Amniotic stem cell (primary cell): ENCODE measurements around the gene EFR3B.
"Not testable (repeated sequence)": the region's sequence is repeated elsewhere in the genome, so short reads cannot be mapped to it uniquely, and the experiment has no call there.

ENCODE experiments used
- DNase-seq: peaks from one replicate; lab custom pipeline; 2025; lab: John Stamatoyannopoulos, UW

The EFR3B gene

DNA sequence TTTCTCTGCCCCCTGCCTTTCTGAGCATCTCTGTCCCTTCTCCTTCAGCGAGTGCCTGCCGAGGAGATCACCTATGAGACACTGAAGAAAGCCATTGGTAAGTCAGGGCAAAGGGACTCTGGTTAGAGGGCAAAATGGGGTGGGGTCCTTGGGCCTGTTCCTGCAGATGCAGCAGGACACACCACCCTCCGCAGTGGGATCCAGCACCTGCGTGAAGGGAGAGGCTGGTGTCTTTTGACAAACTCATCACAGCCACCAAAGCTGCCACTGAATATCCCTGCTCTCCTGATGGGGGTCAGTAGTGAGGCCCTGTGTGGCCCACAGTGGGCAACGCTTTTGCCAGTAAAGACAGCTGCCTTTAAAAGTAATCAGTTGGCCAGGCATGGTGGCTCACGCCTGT, 107.8 kb downstream of the EFR3B start:
- DNase-seq = no peak

DNA sequence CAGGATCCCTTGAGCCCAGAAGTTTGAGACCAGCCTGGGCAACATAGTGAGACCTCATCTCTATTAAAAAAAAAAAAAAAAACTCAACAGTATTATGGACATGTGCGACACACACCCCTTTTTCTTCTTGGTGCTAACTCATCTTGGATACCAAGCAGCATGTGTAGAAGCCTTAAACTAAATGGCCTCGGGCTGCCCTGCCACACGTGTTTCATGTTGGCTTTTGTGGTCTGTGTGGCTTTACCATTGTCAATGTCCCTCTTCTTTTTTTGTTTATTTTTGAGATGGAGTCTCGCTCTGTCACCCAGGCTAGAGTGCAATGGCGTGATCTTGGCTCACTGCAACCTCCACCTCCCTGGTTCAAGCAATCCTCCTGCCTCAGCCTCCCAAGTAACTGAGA, 109.1 kb downstream of the EFR3B start:
- DNase-seq = not testable (repeated sequence)

DNA sequence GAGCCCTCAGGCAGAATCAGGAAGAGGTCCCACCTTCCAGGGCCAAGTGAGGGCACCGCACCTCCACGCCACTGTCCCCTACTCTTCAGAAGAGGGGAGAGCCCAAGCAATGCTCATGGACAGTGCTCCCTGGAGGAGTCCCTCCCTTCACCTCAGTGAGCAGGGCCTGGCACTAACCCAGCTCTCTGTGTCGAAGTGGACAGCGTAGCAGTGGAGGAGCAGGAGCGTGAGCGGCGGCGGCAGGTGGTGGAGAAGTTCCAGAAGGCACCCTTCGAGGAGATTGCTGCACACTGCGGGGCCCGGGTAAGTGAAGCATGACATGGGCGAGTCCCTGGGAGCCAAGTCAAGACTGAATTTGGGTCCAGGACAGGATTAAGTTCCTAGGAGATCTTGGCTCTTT, 109.8 kb downstream of the EFR3B start:
- no peak for DNase-seq

DNA sequence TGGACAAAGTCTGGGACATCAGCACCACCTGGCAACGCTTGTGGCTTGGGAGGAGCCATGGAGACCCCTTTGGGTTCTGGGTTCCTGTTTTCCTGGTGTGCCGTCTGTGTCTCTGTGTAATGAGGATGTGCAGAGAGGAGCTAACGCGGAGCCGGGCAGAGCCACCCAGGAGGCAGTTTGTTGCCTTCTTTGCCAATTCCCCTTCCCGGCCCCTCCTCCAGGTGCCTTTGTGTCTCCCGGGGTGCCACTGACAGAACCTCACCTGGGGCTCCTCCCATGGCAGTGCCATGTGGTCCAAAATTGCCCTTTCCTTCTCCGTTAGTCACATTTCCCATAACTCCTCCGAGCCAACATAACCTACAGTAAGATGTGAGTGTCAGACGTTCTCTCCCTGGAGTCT, 113.5 kb downstream of the EFR3B start:
- no peak for DNase-seq

DNA sequence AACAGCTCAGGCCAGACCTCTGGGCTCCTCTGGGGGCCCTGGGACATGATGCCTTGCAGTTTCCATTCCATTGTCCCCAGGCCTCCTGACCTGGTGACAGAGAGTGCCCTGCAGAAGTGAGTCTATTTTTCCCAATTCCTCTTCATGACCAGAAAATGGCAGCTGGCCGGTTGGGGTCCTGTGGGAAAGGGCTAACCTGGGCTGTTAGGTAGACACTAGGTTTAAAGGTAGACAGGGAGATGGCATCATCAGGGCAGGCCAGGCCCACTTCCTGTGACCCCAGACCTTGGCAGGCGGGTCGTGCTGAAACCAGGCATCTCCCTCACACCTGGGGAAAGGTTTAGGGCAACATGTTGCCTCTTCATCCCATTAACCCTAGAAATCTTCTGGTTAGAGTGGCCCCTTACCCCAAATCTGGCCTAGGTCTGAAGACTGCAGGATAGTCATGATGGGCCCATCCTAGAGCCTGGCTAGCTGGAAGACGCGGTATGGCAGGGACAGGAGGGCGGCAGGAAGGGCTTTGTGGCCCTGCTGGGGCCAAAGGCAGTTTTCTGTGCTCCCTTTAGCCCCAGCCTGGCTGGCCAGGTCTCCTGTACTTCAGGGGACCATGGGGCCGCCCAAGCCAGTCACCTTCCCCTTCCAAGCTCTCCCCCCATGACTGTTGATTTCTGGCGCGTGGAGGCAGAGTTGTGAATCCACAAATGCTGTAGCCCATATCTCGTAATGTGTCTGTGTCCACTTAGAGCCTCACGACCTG, 116.4 kb downstream of the EFR3B start:
- no peak for DNase-seq

DNA sequence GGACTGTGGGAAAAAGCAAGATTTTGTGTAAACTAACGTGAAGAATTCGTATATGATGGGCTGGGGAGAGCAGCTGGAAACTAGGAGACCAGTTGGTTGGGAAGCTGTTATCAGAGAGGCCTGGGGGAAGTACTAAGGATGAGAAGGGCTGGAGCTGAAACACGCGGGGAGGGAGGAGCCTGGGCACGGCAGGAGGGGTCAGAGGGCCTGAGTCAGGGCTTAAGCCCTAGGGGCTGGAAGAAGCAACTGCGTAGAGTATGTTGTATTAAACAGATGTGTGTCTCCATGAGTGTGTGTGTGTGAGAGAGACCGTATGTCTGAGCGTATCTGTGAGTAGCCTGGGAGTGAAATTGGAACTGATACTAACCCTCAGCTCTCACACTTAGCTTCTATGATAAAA, 118.1 kb downstream of the EFR3B start:
- DNase-seq = no peak

DNA sequence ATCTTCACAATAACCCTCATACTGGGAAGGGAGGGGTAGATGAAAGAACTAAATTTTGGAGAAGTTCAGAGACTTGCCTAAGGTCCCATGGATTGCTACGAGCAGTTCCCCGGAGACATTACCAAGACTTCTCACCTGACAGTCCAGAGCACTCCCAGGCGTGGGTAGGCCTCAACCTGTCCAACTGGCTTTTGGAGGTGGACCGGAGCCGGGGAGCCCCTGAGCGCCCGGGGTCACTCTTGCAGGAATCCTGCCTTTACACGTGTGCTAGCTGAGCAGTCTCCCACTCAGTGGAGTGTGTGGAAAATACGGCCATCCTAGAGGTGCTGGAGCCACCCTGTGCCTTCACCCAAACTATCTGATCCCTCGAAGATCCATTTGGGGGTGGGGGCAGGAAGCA, 118.5 kb downstream of the EFR3B start:
- DNase-seq = no peak

DNA sequence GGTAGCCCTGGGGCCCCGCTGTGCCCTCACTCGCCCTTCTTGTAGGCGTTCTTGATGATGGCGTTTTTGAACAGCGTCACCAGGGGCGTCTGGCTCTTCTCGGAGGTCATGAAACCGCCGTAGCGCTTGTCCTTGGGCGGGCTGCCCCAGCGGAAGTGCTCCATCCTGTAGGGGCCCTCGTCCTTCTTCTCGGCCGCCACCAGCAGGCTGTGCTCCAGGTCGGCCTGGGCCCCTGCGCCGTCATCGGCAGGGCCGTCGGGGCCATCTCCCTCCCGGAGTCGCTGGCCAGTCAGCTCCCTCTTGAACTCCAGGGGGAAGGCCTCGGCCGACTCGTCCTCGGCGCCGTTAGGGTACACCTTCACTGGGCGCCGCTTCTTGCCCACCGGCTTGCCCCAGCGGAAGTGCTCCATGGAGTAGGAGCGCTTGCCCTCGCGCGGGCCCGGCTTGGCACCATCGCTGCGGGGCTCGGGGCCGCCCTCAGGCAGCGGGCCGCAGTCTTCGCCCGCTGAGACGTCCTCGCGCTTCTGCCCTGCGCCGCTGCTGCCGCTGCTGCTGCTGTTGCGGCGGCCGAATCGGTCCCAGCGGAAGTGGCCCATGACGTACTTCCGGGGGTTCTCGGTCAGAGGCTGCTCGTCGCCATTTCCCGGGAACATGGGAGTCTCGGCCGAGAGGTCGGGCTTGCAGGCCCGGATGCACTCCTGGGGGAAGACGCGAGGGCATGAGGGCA, 119.3 kb downstream of the EFR3B start:
- no peak for DNase-seq

DNA sequence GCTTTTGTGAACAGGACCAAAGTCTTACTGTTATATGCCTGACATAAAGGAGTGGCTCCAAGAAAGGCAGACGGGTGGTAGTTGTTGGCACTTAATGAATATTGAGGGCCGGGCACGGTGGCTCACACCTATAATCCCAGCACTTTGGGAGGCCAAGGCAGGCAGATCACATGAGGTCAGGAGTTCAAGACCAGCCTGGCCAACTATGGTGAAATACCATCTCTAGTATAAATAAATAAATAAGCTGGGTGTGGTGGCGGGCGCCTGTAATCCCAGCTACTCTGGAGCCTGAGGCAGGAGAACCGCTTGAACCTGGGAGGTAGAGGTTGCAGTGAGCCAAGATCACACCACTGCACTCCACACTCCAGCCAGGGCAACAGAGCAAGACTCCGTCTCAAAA, 120.2 kb downstream of the EFR3B start:
- not testable (repeated sequence) for DNase-seq

DNA sequence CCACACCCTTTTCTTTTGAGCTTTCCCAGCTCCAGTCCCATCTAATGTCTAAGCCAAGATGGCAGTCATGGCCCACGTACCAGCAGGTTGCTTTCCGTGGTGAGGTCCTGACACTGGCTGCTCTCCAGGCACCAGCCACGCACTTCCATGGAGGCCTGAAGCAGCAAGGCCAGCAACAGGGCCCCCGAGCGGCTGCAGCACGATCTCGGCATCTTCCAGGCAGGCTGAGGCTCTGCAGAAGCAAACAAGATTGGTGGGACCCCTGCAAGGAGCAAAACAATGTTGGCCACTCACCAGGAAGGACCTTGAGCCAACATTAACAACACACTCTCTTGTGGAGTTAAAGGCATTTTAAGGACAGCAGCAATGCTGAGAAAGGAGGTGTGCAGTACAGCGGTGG, 122.7 kb downstream of the EFR3B start:
- no peak for DNase-seq

DNA sequence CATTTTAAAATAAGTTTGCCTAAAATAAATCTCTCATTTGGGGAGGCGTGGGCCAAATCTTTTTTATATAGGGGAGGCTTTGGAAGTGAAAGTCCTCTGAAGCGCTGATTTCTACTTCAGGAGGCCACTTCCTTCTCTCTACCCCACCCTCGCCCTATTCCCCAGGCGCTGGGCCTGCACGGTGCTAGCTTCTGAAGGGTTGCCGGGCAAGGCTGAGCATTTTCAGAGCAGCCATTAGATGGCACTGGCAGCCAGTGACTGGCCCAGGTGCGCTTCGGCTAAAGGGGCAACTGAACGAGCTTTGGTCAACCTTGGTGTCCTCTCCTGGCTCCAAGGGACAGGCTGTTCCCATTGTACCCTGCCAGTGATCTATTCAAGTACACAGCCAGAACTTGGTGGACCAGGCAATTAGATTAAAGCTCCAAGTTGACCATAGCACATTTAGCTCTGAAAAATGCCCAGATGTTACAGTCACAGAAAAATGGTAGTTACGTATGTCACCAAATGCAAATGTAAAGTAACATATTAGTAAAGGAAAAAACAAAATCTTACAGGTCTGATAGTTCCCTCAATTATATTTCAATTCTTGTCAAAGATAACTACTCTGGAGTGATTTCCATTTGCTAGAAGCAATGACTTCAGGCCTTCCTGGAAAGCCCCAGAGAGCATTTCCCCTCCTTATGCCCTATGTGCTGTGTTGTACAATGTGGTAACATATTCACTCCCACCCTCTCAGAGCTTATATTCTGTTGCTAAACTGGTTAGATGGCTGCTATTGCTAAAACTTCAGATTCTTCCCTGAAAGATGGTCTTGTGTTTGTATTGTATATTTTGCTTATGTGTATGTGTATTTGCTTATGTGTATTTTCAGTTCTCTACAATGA, 124.4 kb downstream of the EFR3B start:
- no peak for DNase-seq

DNA sequence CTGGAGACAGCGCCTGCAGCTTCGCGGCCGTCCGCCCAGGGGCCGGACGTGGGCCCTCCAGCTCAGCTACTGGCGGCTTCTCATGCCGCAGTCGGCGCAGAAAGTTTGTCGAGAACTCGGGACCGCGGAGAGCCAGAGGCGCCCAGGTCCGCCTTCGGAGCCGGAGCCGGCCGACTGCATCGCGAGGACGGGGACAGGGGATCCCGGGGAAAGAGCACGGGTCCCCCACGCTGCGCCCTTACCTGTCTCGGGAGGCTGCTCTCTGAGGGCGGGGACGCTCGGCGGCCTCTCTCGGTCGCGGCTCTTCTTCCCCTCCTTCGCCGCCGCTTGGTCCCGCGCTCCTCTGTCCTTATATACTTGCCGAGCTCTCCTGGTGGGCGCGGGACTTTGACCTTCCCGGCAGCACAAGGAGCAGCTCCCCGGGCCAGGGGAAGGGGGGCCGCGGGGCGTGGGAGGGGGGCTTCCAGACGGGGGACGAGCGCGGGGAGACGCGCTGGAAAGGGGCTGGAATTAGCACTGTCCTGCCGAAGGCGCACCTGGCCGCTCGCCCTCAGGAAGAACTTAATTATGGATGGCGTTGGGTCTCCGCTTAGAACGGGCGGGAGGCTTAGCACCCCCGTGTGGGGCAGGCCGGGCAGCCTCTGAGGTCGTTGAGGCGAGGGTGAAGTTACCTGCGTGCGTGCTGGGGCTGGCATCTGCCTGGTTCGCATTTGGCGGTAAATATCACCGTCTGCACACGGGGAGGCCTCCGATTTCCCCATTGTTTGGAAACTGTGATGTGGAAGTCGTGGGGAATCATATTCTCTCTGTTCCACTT, 126.6 kb downstream of the EFR3B start, which contains the start of gene POMC:
Gene POMC, minus strand, starts transcription at position 325 of the 817 bp plus-strand sequence. CDS start 3,808 bp downstream, outside the sequence.
- DNase-seq = no peak

DNA sequence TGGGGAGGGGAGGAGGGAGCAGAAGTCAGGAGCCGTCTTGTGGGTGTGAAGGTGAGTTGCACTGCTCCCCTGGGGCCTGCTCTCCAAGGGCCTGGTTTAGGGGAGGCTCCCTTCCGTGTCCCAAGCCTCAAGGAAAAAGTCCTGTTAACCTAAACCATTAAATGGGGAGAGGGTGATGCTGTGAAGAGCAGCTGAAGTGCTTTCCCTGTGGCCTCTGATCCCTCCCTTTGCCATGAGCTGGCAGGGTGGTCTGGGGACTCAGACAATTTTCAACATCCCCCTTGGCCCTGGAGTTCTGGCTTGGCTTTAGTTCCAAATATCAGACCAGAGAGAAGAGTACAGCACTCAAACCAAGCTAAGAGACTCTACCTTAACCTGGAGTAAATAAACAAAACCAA, 127.2 kb downstream of the EFR3B start:
- no peak for DNase-seq

DNA sequence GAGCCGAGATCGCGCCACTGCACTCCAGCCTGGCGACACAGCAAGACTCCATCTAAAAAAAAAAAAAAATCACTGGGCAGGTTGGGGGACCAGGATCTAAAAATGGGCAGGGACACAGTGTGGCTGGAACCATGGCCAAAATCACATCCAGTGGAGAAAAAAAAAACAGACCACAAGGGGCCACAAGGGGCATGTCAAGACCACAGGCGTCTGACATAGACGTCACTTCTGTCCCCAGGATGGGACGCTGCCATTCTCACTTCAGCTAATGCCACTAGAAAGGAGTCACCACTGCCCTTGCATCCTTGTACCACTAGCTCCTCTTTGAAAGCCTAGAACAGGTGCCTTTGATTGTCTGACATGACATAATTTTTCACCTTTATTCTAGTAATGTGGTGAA, 129.0 kb downstream of the EFR3B start:
- DNase-seq = no peak

DNA sequence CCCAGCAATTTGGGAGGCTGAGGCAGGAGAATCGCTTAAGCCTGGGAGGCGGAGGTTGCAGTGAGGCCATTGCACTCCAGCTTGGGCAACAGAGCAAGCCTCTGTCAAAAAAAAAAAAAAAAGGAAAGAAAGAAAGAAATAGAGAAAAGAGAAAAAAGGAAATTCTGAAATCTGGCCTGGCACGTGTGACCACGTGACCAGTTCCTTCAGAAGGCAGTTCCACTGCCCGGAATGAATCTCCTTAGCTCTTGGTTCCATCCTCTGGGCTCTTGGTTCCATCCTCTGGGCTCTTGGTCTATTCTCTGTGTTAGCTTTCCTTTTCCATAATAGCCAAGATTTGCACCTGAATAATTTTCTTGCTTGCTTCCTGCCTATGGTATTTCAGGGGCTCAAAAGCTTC, 131.8 kb downstream of the EFR3B start:
- no peak for DNase-seq

DNA sequence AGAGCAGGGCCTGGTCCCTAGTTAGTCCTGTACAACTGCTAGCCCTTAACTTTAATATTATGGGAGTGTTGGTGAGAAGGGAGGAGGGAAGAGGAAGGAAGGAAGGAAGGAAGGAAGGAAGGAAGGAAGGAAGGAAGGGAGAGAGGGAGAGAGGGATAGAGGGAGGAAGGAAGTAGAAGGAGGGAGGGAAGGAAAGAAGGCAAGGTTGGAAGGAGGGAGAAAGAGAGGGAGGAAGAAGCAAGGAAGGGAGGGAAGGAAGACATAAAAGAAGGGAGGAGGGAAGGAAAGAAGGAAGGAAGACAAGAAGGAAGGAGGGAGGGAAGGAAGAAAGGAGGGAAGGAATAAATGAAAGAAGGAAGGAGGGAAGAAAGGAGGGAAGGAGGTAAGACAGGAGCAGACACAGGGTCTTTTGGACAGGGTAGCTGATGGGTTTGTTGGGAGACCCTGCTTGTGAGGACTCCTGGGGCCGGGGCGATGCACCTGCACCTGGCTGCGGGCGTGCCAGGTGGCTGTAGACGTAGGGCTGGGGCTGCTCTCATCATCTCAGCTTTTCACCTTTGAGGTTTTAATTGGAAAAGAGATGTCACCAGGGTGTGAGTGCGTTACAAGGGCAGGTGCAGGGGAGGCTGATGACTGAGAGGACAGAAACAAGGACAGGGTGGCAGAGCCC, 132.5 kb downstream of the EFR3B start:
- no peak for DNase-seq

DNA sequence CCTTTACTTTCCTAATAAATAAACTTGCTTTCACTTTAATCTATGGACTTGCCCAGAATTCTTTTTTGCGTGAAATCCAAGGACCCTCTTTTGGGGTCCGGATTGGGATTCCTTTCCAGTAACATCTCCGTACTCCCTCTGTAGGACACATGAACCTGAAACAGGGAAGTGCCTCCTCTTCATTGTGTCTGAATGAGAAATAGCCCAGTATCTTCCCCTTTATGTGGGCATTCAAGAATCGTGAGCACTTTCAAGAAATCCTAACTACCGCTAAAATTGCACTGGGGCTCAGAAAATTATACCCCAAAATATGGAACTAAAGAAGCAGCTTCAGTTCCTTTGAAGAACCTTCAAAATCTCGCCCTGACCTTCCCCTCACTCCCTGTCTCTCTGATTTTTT, 134.3 kb downstream of the EFR3B start:
- DNase-seq = no peak

DNA sequence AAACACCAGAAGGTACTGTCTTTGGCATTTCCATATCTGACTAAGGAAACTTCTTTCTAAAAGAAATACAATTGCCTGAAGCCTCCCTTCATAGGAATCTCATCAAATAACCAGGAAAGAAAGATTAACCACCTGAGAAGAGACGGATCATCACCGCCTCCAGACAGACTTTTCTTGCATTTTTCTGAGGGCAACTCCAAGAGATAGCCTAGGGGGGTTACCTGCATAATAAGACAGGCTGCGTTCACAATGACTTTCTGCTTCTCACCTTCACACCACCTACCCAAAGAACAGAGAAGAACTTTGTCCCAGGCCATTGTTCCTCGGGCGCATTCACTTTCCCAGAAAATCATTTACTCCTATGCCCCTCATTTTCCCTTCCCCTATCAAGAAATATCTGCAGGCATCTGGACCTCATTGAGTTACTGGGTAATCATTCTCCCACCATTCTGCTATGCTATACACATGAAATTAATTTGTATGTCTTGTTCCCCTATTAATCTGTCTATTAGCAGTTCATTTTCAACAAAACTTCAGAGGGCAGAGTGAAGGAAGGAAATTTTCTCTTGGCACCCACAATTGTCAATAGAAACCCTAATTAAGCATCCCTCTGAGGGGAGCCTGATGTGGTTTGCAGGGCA, 134.8 kb downstream of the EFR3B start:
- no peak for DNase-seq

DNA sequence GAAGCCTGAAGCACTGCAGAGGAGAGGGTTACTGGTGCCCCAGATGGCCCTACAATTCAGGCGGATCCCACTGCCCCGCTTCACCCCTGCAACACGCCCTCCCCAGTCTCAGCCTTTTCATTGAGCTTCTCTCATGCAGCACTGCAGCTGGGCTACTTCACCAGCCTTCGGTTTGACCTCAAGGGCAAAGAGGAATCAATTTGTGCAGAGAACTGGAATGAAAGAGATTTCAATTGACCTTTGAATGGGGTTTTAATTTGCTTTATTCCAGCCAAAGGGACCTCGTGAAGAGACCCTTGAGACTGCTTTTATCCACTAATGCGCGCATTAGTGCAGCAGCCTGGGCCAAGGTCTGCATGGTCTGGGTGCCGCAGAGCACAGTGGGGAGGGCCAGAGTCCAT, 135.3 kb downstream of the EFR3B start:
- no peak for DNase-seq

DNA sequence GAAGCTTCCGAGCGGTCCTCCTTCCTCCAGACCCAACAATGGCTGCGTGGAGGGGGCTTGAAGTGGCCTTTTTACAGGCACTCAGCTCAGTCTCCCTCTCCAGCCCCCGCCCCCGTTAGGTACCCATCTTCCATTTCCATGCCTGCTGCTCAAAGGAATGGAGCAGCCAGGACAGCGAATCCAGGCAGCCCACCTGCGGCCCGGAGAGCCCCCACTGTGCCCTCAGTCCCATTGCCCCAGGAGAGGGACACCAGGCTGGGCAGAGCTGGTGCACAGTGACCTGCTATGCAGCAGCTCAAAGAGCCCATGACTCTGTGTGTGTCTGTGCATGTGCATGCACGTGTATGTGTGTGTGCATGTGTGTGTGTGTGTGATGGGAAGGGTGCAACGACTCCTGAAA, 137.1 kb downstream of the EFR3B start:
- no peak for DNase-seq

DNA sequence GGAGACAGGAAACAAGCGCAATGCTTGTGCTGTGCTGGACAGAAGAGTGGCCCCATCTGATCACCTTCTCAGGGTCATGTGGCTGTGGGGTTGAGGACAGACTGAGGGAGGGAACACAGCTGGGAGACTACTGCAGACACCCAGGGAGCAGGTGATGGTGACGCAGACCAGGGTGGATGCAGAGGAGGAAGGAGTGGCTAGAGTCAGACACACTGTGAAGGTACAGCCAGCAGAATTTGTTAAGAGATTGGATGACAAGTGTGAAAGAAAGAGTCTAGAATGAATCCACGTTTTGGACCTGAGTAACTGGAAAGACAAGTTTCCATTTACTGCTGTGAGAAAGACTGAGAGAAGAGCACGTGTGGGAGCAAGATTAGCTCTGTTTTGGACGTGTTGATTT, 142.4 kb downstream of the EFR3B start:
- no peak for DNase-seq
